Heart left ventricle (tissue), 13 donors: ENCODE results near the gene UBE2QL1.

Source experiments
- POLR2A ChIP-seq, 2 donors: fragments of 450-650 bp; IDR thresholded peaks; one replicate each; pipeline ENCODE4 v1.6.1; 2017; ENCODE audit warnings: antibody characterized with exemption in 2 of 2, mild to moderate bottlenecking in 2 of 2, moderate library complexity in 2 of 2
- TF ChIP-seq, protein P1 (sequence below), 12 donors: fragments of 200-600 bp; sonication (generic) in 4 of 12; IDR thresholded peaks; one replicate each; pipeline versions ENCODE4 v1.5.0 to v1.8.0; 2018 to 2022; ENCODE audit warnings: antibody characterized with exemption in 12 of 12, mild to moderate bottlenecking in 5 of 12
- donor health status: ischemic (EF 13 %, LVEDD 7.1; RV severe dilation, severe dysfunction).
- donor health status: DM: no; HTN: yes; CAD: no.
- donor health status: DM: no; HTN: no; CAD: no.
- donor health status: ischemic (EF 25% LVEDD 6.9; RV normal size, moderate dysfunction).
- donor health status: ischemic (EF 25% LVEDD 5.7; RV mildly dilated, moderate dysfunction).
- donor health status: ischemic (EF 35%, LVEDD 5.7; RV mildly dilated, moderate dysfunction).
- donor health status: nonischemic (EF 11% LVEDD 7.7; RV severe dilation, severe dysfunction).
- donor health status: DM: yes; HTN: yes; CAD: no.
- donor health status: PGD.
- donor health status: ischemic (EF 29% LVEDD 5.4; RV normal size, mild dysfunction).
- donor health status: nonischemic (EF 23%, LVEDD 6.1; RV moderate dilation, normal function).

DNA sequence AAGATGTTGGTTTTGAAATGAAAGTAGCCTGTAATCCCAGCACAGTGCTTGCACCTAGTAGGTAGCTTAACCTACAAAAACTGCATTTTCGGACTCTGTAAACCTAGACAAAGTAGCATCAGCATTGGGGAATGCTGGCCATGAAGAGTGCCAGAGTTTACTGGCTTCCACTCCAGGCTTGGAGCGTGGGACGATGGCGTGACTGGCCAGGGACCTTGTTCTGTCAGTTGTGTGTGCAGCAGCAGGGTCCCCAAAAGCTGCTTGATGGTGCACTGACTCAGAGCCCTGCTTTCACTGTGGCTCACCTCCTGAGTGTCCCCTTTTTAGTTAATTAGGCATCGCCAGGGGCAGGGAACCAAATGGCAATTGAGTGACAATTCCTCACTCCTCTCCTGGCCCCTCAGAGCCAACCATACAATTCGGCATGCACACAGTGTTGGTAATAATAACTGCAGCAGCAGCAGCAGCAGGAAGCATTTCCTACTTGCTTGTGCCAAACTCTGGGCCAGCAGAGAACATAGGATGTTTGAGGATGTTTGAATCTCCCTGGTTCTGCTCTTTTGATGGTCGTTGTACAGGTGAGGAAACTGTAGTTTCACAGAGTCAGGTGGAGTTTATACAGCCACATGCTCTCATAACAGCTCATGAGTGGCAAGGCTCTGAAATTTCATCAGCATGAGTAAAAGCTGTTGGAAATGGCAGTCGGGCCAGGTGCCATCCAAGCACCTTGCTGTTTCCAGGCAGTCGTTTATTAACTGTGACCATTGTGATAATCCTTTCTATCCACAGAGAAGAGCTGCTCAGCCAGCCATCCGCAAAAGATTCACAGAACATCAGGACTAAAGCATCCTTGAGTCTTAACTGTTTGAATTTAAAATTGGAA lies 4.2 kb downstream of the UBE2QL1 start:
- TF ChIP-seq, protein P1, sequence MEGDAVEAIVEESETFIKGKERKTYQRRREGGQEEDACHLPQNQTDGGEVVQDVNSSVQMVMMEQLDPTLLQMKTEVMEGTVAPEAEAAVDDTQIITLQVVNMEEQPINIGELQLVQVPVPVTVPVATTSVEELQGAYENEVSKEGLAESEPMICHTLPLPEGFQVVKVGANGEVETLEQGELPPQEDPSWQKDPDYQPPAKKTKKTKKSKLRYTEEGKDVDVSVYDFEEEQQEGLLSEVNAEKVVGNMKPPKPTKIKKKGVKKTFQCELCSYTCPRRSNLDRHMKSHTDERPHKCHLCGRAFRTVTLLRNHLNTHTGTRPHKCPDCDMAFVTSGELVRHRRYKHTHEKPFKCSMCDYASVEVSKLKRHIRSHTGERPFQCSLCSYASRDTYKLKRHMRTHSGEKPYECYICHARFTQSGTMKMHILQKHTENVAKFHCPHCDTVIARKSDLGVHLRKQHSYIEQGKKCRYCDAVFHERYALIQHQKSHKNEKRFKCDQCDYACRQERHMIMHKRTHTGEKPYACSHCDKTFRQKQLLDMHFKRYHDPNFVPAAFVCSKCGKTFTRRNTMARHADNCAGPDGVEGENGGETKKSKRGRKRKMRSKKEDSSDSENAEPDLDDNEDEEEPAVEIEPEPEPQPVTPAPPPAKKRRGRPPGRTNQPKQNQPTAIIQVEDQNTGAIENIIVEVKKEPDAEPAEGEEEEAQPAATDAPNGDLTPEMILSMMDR (IDR thresholded peaks at IDR 0.05) = no peak
- TF ChIP-seq POLR2A (IDR thresholded peaks at IDR 0.05) = no peak
